GM19193 (cell line): ENCODE results near the gene RFC2.

ENCODE experiments used
- POLR2A ChIP-seq: IDR thresholded peaks from 4 replicates; pipeline ENCODE4 v1.6.1; 2011; ENCODE audit not compliant: insufficient read depth, insufficient read length; ENCODE audit errors: extremely low read depth

Gene RFC2

DNA sequence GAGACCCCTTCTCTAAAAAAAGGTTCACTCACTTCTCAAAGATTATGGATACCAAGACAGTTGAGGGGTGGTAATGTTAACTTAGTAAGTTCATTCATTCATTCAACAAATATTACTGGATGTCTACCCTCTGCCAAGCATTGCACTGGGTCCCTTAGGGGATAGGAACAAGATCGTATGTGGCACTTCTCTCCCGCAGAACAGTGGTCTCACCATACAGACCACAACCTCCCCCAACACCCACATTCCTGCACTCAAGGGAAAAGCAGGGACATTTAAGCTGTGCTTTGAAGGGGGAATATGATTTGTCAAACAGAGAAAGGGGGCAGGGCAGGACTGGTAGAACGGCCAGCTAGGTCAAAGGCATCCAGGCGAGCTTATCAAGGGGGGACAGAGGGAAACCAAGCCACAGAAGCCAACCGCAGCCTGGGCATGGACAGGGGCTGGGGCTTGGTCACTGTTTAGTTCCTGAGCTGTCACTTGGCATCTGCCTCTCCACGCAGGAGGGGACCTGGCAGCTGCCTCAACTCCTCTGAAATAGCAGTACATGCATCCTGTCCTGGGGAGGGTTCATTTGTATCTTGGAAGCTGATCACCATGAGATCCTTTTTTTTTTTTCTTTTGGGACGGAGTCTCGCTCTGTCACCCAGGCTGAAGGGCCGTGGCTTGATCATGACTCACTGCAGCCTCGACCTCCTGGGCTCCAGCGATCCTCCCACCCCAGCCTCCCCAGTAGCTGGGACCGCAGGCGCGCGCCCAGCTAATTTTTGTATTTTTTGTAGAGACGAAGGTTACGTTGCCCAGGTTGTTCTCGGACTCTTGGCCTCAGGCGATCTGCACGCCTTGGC, 34.1 kb upstream of the RFC2 start:
- TF ChIP-seq POLR2A: no peak

DNA sequence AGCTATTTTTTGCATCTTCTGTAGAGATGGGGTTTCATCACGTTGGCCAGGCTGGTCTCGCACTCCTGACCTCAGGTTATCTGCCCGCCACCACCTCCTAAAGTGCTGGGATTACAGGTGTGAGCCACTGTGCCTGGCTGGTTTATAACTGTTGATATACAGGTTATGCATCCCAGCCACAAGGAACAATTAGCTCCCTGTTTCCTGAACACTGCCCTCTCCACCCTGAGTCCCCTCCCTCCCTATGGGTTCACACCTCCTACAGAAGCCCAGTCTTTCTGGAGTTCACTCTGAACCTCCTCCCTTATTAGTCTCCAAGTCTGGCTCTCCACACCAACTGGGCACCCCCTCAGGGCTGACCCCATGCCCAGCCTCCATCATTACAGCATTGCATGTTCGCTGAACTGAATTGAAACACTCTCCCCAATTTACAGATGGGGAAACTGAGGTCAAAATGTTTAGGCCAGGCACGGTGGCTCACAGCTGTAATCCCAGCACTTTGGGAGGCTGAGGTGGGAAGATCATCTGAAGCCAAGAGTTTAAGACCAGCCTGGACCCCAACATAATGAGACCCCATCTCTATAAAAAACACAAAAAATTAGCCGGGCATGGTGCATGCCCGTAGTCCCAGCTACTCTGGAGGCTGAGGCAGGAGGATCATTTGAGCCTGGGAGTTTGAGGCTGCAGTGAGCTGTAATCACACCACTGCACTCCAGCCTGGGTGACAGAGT, 33.3 kb upstream of the RFC2 start:
- TF ChIP-seq POLR2A: no peak

DNA sequence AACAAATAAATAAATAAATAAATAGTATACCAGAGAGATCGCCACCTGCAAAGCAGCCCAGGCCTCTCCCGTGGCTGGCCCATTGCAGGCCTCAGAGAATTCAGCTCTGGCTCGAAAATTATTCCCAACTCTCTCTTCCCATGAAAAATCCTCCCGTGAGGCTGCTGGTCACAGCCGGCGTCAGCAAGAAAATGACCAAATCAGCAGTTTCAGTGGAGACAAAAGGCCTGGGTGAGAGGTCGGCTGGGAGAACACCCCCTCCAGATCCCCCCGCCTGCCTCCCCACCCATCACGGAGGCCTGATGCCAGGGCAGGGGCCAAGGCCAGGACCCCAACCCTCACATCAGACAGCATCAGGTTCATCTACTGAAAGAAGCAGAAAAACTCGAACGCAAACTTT, 31.9 kb upstream of the RFC2 start:
- TF ChIP-seq POLR2A: no peak

DNA sequence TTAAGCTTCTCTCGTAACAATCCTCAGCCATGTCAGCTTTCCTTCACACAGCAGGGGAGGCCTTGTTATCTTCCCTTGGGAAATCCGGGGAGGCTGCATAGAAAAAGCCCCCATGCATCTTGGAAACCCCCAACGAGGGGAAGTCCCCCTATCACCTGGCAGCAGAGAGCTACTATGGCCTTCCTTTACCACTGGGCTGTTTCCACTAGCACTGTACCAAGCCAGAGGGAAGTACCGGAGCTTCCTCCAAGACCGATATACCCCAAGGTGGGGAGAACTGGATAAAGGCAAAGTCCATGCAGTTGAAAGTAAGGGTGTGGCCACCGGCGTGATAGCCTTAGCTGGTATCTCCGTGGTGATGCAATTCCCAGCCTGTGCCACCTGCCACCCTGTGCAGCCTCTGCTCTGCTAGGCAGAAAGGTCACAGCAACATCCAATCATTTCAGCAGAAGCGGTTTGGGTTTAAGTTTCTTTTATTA, 30.6 kb upstream of the RFC2 start:
- TF ChIP-seq POLR2A: no peak

DNA sequence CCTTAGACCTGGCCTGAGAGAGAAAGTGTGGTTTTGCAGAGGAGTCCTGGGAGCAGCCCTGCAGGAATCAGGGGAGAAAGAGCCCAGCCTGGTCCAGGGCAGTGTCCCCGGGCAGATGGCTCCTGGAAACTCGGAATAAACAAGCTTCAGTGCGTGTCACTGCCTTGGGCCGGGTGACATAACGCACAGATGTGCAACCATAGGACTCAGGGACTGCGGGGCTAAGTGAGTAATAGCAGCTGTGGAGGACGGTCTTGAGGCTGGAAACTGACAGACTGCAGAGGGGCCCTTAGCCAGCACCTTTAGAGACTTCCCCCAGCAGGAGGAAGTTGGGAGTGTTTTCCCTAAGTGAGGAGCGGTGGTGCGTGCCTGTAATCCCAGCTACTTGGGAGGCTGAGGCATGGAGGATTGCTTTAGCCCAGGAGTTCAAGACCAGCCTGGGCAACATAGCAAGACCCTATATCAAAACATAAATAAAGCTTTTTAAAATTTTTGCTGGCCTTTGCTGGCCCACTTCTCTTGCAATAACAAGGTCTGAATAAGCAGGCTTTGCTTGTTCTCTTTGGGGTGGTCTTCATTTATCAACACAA, 29.8 kb upstream of the RFC2 start:
- no peak for TF ChIP-seq POLR2A

DNA sequence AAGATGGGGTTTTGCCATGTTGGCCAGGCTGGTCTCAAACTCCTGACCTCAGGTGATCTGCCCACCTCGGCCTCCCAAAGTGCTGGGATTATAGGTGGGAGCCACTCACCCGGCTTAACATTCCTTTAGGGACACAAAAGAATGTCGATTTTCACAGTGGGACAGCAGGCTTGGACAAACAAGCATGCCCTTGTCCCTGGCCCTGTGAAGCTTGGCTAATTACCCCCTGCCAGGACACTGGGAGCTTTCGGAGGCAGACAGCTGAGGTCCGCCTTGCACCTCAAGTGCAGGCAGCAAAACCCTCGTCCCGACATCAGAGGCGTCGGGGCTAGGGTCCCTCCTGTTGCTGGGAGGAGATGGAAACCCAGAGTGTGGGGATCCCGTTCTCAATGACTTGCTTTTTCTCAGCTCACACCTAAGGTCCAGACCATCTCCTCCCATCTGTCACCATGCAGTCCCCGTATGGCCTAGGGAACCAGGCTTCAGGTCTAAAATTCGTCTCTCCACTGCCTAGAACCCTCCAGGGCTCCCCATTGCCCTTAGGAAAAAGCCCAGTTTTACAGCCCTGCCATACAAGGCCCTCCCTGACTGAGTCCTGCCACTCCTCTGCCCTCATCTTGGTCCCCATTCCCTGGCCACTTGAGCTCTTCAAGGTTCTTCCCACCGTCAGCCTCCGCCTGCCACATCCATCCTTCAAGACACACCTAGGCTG, 28.7 kb upstream of the RFC2 start:
- no peak for TF ChIP-seq POLR2A

DNA sequence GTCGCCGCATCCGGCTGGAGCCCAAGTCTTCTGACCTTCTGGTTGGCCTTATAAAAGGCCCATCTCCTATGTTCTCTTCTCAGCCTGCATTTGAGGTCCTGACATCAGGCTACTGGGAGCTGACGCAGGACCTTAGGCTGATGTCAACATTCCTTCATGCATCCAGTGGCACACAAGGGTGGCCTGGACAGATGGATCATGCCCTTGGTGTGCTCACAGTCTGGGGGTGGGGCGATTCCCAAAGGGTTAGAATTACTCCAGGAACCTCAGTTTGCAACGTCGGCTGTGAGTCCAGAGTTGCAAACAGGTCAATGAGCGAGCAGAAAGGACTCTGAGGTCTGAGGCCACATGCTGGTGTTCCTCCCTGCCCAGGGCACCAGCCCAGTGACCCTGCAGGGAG, 26.8 kb upstream of the RFC2 start:
- TF ChIP-seq POLR2A: no peak

DNA sequence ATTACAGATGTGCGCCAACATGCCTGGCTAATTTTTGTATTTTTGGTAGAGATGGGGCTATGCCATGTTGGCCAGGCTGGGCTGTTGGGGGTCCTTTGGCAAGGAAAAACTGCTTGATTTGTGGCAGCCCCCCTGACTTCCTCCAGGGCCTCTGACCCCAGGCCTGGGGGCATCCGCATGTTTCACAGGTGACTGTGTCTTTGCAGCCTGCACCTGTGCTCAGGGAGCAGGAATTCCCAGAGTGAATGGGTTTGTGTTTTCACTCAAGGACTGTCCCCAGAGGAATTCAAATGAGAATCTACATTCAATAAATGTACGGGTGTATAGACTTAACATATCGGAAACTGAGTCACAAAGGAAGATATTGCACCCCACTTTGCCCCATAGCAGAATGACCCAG, 23.4 kb upstream of the RFC2 start:
- no peak for TF ChIP-seq POLR2A

DNA sequence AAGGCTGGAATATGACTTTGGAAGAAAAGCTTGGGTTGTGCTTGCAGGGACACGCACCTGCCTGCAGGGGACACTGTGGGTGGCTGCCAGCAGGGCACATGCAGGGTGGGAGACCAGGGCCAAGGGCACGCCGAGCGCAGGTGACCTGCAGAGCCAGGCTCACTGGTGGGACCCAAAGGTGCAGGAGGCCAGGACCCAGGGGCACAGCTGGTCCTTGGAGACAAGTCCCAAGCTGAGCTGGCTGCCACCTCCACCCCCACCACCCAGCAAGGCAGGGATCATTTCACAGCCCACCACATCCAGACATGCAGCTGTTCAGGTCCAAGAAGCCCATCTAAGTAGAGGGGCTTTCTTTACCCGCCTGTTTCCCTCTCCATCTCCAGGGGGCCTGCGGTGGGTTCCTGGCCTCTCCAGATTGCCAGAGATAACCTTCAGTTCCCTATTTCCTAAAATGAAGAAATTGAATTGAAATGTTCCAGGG, 21.2 kb upstream of the RFC2 start:
- no peak for TF ChIP-seq POLR2A

DNA sequence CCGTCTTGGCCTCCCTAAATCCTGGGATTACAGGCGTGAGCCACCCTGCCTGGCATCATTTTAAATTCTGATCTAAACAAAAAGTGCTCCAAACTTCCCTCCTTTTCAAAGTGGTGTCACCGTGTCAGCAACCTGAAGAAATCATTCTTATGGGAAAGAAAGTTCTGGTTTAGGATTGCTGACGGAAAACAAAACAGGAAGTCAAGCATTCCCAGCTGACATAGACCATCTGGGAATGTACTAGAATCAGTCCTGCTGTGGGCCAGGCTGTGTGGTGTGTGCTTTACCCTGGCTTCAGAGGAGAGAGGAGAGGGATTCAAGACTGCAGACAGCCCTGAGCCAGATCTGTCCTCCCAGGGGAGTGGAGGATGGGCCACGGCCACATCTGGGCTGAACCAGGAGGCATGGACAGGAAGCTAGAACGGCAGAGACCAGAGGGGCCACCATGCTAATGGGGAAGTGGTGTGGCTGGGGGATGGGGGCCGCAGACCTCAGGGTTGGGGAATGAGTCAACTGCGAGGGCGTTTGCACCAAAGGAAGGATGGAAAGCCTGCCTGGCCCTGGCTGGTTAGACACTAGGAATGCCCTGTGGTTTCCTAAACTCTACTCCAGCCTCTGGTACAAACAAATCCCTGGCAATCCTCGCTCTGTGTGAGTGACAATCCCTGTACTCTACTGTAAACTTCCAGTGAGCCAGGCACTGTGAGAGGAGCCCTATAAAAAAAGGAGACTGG, 18.3 kb upstream of the RFC2 start:
- TF ChIP-seq POLR2A: peak; percentile 49

DNA sequence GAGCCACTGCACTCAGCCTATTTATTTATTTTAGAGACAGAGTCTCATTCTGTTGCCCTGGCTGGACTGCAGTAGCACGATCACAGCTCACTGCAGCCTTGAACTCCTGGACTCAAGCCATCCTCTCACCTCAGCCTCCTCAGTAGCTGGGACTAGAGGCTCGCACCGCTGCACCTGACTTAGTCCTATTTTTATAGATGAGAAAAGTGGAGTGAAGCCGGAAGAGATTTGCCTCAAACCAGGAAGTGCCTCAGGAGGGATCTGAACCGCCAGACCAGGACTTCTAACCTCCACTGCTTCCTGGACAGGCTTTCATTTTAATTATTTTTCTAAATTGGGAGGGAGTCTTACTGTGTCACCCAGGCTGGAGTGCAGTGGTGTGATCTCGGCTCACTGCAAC, 17.5 kb upstream of the RFC2 start:
- no peak for TF ChIP-seq POLR2A

DNA sequence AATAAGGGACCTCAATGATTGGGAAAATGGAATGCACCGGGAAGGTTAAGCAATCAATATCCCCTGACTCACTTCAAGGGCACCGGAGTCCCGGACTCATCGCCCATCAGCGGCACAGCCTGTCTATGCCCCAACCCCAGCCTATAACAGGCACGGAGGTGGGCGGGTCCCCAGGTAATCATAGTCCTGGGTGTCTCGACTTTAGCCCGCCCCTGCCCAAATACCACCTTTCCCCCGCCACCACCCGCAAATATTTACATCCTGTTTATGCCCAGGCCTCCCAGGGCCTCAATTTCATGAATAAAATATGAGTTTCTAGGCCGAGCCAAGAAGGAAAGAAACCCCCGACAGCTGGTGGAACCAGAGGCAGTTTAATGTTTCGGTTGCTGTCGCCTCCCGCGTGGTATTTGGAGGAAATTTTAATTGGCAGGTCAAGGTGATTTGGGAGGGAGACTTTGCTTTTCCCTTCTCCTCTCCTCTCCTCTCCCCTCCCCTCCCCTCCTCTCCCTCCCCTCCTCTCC, 15.6 kb upstream of the RFC2 start:
- no peak for TF ChIP-seq POLR2A

DNA sequence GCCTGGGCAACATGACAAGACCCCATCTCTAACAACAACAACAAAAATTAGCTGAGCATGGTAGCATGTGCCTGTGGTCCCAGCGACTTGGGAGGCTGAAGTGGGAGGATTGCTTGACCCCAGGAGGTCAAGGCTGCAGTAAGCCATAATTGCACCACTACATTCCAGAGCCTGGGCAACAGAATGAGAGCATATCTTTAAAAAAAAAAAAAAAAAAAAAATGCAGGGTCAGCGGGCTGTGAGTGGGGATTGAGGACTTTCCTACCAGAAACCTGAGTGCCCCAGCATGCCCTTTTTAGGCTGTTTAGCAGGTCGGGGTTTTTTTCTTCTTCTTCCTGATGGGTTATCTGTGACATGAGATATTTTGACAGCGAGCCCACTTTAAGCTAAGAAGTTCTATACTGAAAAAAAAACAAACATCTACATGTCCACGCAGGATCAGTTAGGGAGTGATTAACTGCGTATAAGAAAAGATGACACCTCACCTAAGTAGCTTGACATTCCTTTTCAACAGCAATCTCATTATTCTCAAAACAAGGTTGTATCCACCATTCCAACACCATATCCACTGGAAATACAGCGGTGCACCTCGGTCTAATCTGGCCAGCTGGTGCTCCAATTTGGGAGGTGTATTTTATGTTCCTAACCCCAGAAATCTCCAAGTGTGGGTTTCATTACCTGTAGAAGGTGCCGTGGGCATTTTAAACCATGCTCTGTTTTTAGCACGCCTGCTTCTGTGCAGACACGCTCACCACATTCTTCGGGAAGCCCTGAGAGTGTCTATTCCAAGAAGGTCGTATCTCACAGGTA, 13.8 kb upstream of the RFC2 start:
- TF ChIP-seq POLR2A: no peak
